K562 (cell line): ENCODE measurements around the gene FANCI. TPM values are rescaled to one million over a fixed set of nuclear protein-coding genes. Genes with fewer than 3 reads are reported as not detected.

Experiments used
- BRD4 ChIP-seq: fragments of 200-600 bp; sonication (generic); IDR thresholded peaks from 2 replicates; pipeline ENCODE4 v1.6.1; 2017; ENCODE audit warnings: inconsistent platforms
- ETV6 ChIP-seq, 3 experiments: fragments of 150-350 bp in 1 of 3; sonication (generic) in 1 of 3; formaldehyde crosslinking in 1 of 3; IDR thresholded peaks; 2 replicates each; pipeline versions ENCODE4 v1.6.1 to v1.8.0; 2014 to 2022; ENCODE audit warnings: borderline replicate concordance in 2 of 3, low read depth in 2 of 3, antibody characterized with exemption in 1 of 3, low read length in 1 of 3, mild to moderate bottlenecking in 1 of 3, missing genetic modification reagents in 1 of 3
- HSF4 ChIP-seq: fragments of 250-450 bp; sonication (Bioruptor Pico); IDR thresholded peaks from 2 replicates; pipeline ENCODE4 v2.1.2; 2022; ENCODE audit warnings: mild to moderate bottlenecking, moderate library complexity, borderline replicate concordance
- SMARCC2 ChIP-seq: fragments of 450-650 bp; IDR thresholded peaks from 2 replicates; pipeline ENCODE4 v1.6.1; 2017; ENCODE audit warnings: antibody characterized with exemption, moderate library complexity, mild to moderate bottlenecking, low read depth
- TEAD4 ChIP-seq, 2 experiments: sonication (generic) in 1 of 2; formaldehyde crosslinking in 1 of 2; IDR thresholded peaks; 2 replicates each; pipeline versions ENCODE4 v1.6.1 to v1.8.0; 2012 to 2022; ENCODE audit warnings: borderline replicate concordance in 1 of 2, inconsistent platforms in 1 of 2, low read length in 1 of 2, mild to moderate bottlenecking in 1 of 2, missing genetic modification reagents in 1 of 2
- ZBTB5 ChIP-seq: fragments of 450-650 bp; IDR thresholded peaks from 2 replicates; pipeline ENCODE4 v1.6.1; 2017; ENCODE audit warnings: antibody characterized with exemption
- polyA plus RNA-seq, 8 experiments: library from polyadenylated mRNA; depleted of rRNA in 4 of 8; stranded (reverse) in 5 of 8; unstranded in 3 of 8; fragments of >200 nt; fragmentation: Nextera tagmentation in 2 of 8; fragmentation: Illumina TruSeq in 1 of 8; extraction: Ambion mirVana in 2 of 8; extraction: Trizol in 1 of 8; gene quantifications; 2 replicates each; pipeline versions ENCODE4 v1.2.1 to v1.2.3, GENCODE V29; 2011 to 2014; ENCODE audit warnings: inconsistent platforms in 1 of 8, missing spikeins in 1 of 8
- total RNA-seq, 7 experiments: library from RNA; depleted of rRNA in 6 of 7; stranded (reverse); fragments of >200 nt in 6 of 7; fragmentation: Illumina TruSeq in 2 of 7; extraction: Trizol in 2 of 7; gene quantifications; 2 replicates each; pipeline versions ENCODE4 v1.2.1 to v1.2.3, GENCODE V29; 2011 to 2021; ENCODE audit warnings: low replicate concordance in 1 of 7
- TF ChIP-seq, protein P1 (sequence below), 2 experiments: fragments of 450-650 bp; IDR thresholded peaks; 2 replicates each; pipeline ENCODE4 v1.6.1; 2016; ENCODE audit warnings: mild to moderate bottlenecking in 2 of 2, borderline replicate concordance in 1 of 2, low read depth in 1 of 2, moderate library complexity in 1 of 2
- TF ChIP-seq, protein P2 (sequence below): fragments of 200-800 bp; sonication (Bioruptor generic); IDR thresholded peaks from 2 replicates; pipeline ENCODE4 v1.6.1; 2017; ENCODE audit warnings: missing genetic modification characterization, missing compliant biosample characterization
- TF ChIP-seq, protein P3 (sequence below): fragments of 450-650 bp; IDR thresholded peaks from 2 replicates; pipeline ENCODE4 v1.6.1; 2016; ENCODE audit warnings: low read depth, mild to moderate bottlenecking, moderate library complexity

FANCI gene
- total and polyA plus RNA-seq, 9 of the 15 experiments (the other 6 are each of a cell fraction or from before 2014, with no cell fraction given): 72.1 to 165 (median 131) TPM

- TF ChIP-seq, protein P1, sequence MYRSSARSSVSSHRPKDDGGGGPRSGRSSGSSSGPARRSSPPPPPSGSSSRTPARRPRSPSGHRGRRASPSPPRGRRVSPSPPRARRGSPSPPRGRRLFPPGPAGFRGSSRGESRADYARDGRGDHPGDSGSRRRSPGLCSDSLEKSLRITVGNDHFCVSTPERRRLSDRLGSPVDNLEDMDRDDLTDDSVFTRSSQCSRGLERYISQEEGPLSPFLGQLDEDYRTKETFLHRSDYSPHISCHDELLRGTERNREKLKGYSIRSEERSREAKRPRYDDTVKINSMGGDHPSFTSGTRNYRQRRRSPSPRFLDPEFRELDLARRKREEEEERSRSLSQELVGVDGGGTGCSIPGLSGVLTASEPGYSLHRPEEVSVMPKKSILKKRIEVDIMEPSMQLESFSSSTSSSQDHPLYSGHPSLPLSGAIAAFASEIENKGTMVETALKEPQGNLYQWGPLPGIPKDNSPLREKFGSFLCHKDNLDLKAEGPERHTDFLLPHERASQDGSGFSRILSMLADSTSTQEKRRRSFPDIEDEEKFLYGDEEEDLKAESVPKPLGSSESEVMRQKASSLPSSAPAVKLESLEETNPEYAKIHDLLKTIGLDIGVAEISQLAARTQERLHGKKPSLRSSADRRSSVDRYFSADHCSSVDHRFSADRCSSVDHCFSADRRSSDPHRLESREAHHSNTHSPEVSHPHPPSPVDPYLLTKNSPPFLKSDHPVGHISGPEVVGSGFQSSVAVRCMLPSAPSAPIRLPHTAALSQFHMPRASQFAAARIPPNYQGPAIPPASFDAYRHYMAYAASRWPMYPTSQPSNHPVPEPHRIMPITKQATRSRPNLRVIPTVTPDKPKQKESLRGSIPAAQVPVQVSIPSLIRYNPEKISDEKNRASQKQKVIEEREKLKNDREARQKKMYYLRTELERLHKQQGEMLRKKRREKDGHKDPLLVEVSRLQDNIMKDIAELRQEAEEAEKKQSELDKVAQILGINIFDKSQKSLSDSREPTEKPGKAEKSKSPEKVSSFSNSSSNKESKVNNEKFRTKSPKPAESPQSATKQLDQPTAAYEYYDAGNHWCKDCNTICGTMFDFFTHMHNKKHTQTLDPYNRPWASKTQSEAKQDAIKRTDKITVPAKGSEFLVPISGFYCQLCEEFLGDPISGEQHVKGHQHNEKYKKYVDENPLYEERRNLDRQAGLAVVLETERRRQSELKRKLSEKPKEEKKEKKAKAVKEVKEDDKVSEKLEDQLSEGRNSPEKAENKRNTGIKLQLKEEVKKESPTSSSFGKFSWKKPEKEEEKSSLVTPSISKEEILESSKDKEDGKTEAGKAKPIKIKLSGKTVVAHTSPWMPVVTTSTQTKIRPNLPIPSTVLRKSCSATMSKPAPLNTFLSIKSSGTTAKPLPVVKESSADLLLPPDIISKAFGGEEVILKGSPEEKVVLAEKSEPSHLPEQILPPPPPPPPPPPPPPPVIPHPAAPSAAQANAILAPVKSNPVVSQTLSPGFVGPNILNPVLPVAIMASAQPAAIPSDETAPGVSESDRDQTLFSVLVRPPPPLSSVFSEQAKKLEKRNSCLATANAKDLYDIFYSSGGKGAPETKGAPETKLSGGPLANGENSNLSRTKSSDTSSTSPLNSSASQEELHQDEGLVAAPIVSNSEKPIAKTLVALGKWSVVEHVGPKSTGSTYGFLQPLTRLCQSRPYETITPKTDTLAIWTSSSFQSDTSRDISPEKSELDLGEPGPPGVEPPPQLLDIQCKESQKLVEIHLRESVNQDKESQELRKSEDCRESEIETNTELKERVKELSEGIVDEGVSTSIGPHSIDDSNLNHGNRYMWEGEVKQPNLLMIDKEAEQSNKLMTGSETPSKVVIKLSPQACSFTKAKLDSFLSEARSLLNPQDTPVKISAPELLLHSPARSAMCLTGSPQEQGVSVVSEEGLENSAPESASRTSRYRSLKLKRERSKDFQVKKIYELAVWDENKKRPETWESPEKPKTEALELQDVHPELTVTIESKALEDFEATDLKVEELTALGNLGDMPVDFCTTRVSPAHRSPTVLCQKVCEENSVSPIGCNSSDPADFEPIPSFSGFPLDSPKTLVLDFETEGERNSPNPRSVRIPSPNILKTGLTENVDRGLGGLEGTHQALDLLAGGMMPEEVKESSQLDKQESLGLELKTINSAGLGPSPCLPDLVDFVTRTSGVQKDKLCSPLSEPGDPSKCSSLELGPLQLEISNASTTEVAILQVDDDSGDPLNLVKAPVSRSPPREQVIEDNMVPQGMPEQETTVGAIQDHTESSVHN (IDR thresholded peaks at IDR 0.05; ENCODE audit: borderline replicate concordance in 1 of 2, low read depth in 1 of 2): no peak
- TF ChIP-seq ETV6 (IDR thresholded peaks at IDR 0.05; ENCODE audit: borderline replicate concordance in 1 of 2, low read depth in 2 of 2, low read length in 1 of 2) (no peak), ETV6 (CRISPR knock-in tag; IDR thresholded peaks at IDR 0.05; ENCODE audit: borderline replicate concordance) (no peak), TEAD4 (IDR thresholded peaks at IDR 0.05; ENCODE audit: low read length) (no peak), TEAD4 (CRISPR knock-in tag; IDR thresholded peaks at IDR 0.05; ENCODE audit: borderline replicate concordance) (no peak), BRD4 (no peak), ZBTB5 (no peak), SMARCC2 (no peak), HSF4 (CRISPR knock-in tag) (no peak)
- TF ChIP-seq, protein P2, sequence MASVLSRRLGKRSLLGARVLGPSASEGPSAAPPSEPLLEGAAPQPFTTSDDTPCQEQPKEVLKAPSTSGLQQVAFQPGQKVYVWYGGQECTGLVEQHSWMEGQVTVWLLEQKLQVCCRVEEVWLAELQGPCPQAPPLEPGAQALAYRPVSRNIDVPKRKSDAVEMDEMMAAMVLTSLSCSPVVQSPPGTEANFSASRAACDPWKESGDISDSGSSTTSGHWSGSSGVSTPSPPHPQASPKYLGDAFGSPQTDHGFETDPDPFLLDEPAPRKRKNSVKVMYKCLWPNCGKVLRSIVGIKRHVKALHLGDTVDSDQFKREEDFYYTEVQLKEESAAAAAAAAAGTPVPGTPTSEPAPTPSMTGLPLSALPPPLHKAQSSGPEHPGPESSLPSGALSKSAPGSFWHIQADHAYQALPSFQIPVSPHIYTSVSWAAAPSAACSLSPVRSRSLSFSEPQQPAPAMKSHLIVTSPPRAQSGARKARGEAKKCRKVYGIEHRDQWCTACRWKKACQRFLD (CRISPR knock-in tag): no peak
- TF ChIP-seq, protein P3, sequence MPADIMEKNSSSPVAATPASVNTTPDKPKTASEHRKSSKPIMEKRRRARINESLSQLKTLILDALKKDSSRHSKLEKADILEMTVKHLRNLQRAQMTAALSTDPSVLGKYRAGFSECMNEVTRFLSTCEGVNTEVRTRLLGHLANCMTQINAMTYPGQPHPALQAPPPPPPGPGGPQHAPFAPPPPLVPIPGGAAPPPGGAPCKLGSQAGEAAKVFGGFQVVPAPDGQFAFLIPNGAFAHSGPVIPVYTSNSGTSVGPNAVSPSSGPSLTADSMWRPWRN: no peak
Observed at GRCh38 chr15:89221543-89221942, 22.2 kb upstream of the FANCI start, which contains the start of gene RLBP1 (continued).
